SK-N-SH (cell line): ENCODE results near the gene SPRED3. TPM values are rescaled to one million over a fixed set of nuclear protein-coding genes. Genes with fewer than 3 reads are reported as not detected.

Source experiments
- CTCF ChIA-PET: fragments of 300-600, 350-600 bp; formaldehyde crosslinking; extraction: SDS; loops from one replicate; lab custom pipeline; 2021; lab: Yijun Ruan, JAX
- POLR2A ChIA-PET: fragments of 350-600 bp; sonication (Branson Sonifier 250); formaldehyde crosslinking; extraction: SDS; loops from one replicate; lab custom pipeline; 2020; ENCODE audit warnings: antibody characterized with exemption, inconsistent platforms; lab: Yijun Ruan, JAX
- DNase-seq: peaks from one replicate; pipeline ENCODE4 v3.0.0; 2012
- H2AFZ ChIP-seq: fragments of 200-600 bp; sonication (generic); 2 replicates; pipeline ENCODE4 v1.8.1; 2016; ENCODE audit warnings: antibody characterized with exemption, mild to moderate bottlenecking, low read depth
- H3F3A ChIP-seq: fragments of 200-600 bp; sonication (generic); replicated peaks from 2 replicates; pipeline ENCODE3; 2016; ENCODE audit warnings: antibody characterized with exemption, mild to moderate bottlenecking; ENCODE audit not compliant: insufficient read depth
- H3K27ac ChIP-seq, 2 experiments: fragments of 200-500 bp in 1 of 2; fragments of 200-600 bp in 1 of 2; sonication (Bioruptor generic) in 1 of 2; sonication (generic), shearing (Covaris generic) in 1 of 2; 2 replicates each; pipeline versions ENCODE4 v1.5.1 to v1.6.1; 2014 to 2016; ENCODE audit warnings: low read depth in 2 of 2, inconsistent platforms in 1 of 2, low read length in 1 of 2, mild to moderate bottlenecking in 1 of 2, mixed read lengths in 1 of 2
- H3K27me3 ChIP-seq: fragments of 200-600 bp; sonication (generic), shearing (Covaris generic); 2 replicates; pipeline ENCODE4 v1.6.1; 2016; ENCODE audit warnings: mixed run types; ENCODE audit not compliant: insufficient read depth
- H3K36me3 ChIP-seq, 2 experiments: fragments of 200-500 bp in 1 of 2; fragments of 200-600 bp in 1 of 2; sonication (Bioruptor generic) in 1 of 2; sonication (generic) in 1 of 2; replicated peaks in 1 of 2; 2 replicates each; pipeline versions ENCODE3 to v1.5.1; 2014 to 2016; ENCODE audit warnings: low read length in 1 of 2, mild to moderate bottlenecking in 1 of 2; ENCODE audit not compliant: insufficient read depth in 2 of 2, control insufficient read depth in 1 of 2
- H3K4me1 ChIP-seq, 2 experiments: fragments of 200-500 bp in 1 of 2; fragments of 200-600 bp in 1 of 2; sonication (Bioruptor generic) in 1 of 2; sonication (generic), shearing (Covaris generic) in 1 of 2; 2 replicates each; pipeline versions ENCODE4 v1.5.1 to v1.6.1; 2014 to 2016; ENCODE audit warnings: low read depth in 1 of 2, low read length in 1 of 2, mixed run types in 1 of 2; ENCODE audit not compliant: insufficient read depth in 2 of 2, control insufficient read depth in 1 of 2
- H3K4me2 ChIP-seq: fragments of 200-600 bp; sonication (generic), shearing (Covaris generic); 2 replicates; pipeline ENCODE4 v1.6.1; 2017; ENCODE audit warnings: mixed run types
- H3K4me3 ChIP-seq, 2 experiments: fragments of 200-500 bp in 1 of 2; fragments of 200-600 bp in 1 of 2; sonication (Bioruptor generic) in 1 of 2; sonication (generic), shearing (Covaris generic) in 1 of 2; 2 replicates each; pipeline versions ENCODE4 v1.5.1 to v1.8.1; 2014 to 2016; ENCODE audit warnings: low read depth in 2 of 2, inconsistent platforms in 1 of 2, low read length in 1 of 2, mild to moderate bottlenecking in 1 of 2, mixed read lengths in 1 of 2, moderate library complexity in 1 of 2
- H3K79me2 ChIP-seq: fragments of 200-600 bp; sonication (generic); 2 replicates; pipeline ENCODE4 v1.8.1; 2017; ENCODE audit warnings: mild to moderate bottlenecking; ENCODE audit not compliant: insufficient read depth
- H3K9ac ChIP-seq: fragments of 200-600 bp; sonication (generic); 2 replicates; pipeline ENCODE4 v1.6.1; 2017; ENCODE audit warnings: mixed run types
- H3K9me2 ChIP-seq: fragments of 200-600 bp; sonication (generic); 2 replicates; pipeline ENCODE4 v1.6.1; 2017; ENCODE audit warnings: mixed run types
- H3K9me3 ChIP-seq: fragments of 200-600 bp; sonication (generic); 2 replicates; pipeline ENCODE4 v1.6.1; 2017; ENCODE audit warnings: mixed run types, mild to moderate bottlenecking, moderate library complexity
- H4K20me1 ChIP-seq: fragments of 200-600 bp; sonication (generic); 2 replicates; pipeline ENCODE4 v1.6.1; 2017; ENCODE audit warnings: mild to moderate bottlenecking, mixed run types; ENCODE audit not compliant: insufficient read depth
- FOSL2 ChIP-seq: IDR thresholded peaks from 2 replicates; pipeline ENCODE4 v1.4.0; 2012; ENCODE audit warnings: low read depth, mild to moderate bottlenecking, moderate library complexity, borderline replicate concordance
- FOXM1 ChIP-seq: IDR thresholded peaks from 2 replicates; pipeline ENCODE4 v1.4.0; 2012; ENCODE audit warnings: low read depth, mild to moderate bottlenecking
- IRF3 ChIP-seq: fragments of 150-350 bp; IDR thresholded peaks from 2 replicates; pipeline ENCODE4 v1.6.1; 2016; ENCODE audit warnings: mild to moderate bottlenecking, low read depth, low read length
- POLR2AphosphoS5 ChIP-seq: IDR thresholded peaks from 2 replicates; pipeline ENCODE4 v1.6.1; 2012; ENCODE audit warnings: low read depth, low read length
- TAF1 ChIP-seq: IDR thresholded peaks from 2 replicates; pipeline ENCODE4 v1.6.1; 2012; ENCODE audit warnings: low read depth, mild to moderate bottlenecking, low read length, moderate library complexity, borderline replicate concordance
- TCF12 ChIP-seq: IDR thresholded peaks from 2 replicates; pipeline ENCODE4 v1.4.0; 2012
- WGBS: methylation state at CpG from one replicate; pipeline ENCODE4 v1.1.6; 2017; ENCODE audit warnings: low lambda C conversion rate; 5-methylcytosine and 5-hydroxymethylcytosine counted together
- polyA plus RNA-seq, 3 experiments: library from polyadenylated mRNA; depleted of rRNA; stranded (reverse); fragments of >200 nt; gene quantifications; 2 replicates each; pipeline ENCODE4 v1.2.3, GENCODE V29; 2012

SPRED3 gene
- polyA plus RNA-seq, 1 of the 3 experiments (the other 2 are of a cell fraction): 11.1 TPM

DNA sequence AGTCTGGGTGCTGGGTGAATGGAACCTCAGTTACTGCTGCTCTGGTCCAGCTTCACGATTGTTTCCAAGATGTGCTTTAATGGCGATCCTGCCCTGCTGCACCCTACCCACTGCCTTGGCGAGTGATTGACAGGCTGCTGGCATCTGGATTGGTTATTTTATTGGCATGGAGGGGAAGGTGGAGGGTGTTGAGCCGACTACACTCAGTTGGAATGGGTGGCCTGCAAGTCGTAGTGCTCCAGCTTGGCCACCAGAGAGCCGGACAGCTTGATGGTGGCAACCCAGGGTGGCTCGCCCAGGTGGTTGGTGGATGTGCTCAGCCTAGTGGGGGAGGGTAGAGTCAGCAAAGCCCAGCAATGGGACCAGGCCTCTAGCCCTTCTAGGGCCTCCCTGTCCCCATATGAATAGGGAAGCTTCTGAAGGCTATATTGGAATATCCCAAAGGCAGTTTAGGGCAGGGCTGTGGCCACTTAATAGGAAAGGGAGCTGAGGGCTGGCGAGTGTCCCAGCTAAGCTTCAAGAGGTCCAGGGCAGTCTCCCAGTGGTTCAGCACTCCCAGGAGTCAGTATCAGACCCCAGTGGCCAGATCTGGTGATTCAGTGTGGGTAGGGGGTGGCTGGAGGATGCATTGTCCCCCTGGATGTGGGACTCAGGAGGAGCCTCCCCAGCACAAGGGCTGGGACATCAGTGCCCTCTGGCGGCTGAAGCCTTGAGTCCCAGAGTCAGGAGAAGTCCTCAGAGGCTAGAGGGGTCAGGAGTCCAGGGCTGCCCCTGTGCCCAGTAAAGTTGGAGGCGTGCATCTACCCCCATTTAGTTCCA, 4.1 kb upstream of the SPRED3 start:
- H3K9me3 ChIP-seq: no peaks in the 10 kb centered on the region
- peaks cover 0 to 7% of the 10 kb centered on the region in 2 experiments; a peak in 1 of 4 replicates for H3K4me1 ChIP-seq
- peaks cover 14% of the 10 kb centered on the region; the same call in 1 of the 2 replicates for H3K79me2 ChIP-seq
- no peak overlapping the region for H2AFZ ChIP-seq
- H3K27ac ChIP-seq: no peak overlapping the region
- H3K4me3 ChIP-seq: no peak overlapping the region; a peak in 1 of 4 replicates
- CTCF ChIA-PET: interaction anchor here (1.5 to 1.8 kb wide), 3 partner anchors 9 to 482 kb away, joined by 3 to 8 read pairs (median 4); no protein-coding TSS in a partner anchor
- DNase-seq: no peak
- H4K20me1 ChIP-seq: 0 out of 2 replicates have a peak, but pooled peaks cover 7% of the 10 kb centered on the region
- WGBS: 72% methylated on average over 7 of the region's 10 CpGs
- peaks cover 10 to 37% of the 10 kb centered on the region in 2 experiments for H3K36me3 ChIP-seq
- no peak for TF ChIP-seq FOXM1
- TF ChIP-seq TAF1: no peak
- TF ChIP-seq IRF3: no peak
- TF ChIP-seq FOSL2: no peak
- H3K9ac ChIP-seq: no peak overlapping the region
- POLR2A ChIA-PET: interaction anchor here (1.5 kb wide), 1 partner anchor 8 kb away, joined by 6 read pairs; no protein-coding TSS in a partner anchor
- H3K27me3 ChIP-seq: no peaks in the 10 kb centered on the region
- H3F3A ChIP-seq: peaks cover 18% of the 10 kb centered on the region
- no peak overlapping the region for H3K4me2 ChIP-seq
- no peaks in the 10 kb centered on the region for H3K9me2 ChIP-seq

GRCh38 chr19:38385057-38385803, 3.3 kb upstream of the SPRED3 start:
- Histone ChIP-seq H3K36me3 (peaks cover 8 to 37% of the 10 kb centered on the region in 2 experiments), H3K4me1 (peaks cover 1 to 11% of the 10 kb centered on the region in 2 experiments; a peak in 1 of 4 replicates), H3K79me2 (peaks cover 13% of the 10 kb centered on the region), H4K20me1 (0 out of 2 replicates have a peak, but pooled peaks cover 5% of the 10 kb centered on the region), H3K4me2 (no peak overlapping the region), H2AFZ (no peak overlapping the region), H3K9me2 (no peaks in the 10 kb centered on the region), H3K9ac (no peak overlapping the region), H3K4me3 (no peak overlapping the region; a peak in 1 of 4 replicates), H3K27ac (no peak overlapping the region), H3K9me3 (no peaks in the 10 kb centered on the region), H3F3A (peaks cover 18% of the 10 kb centered on the region), H3K27me3 (no peaks in the 10 kb centered on the region)
- POLR2A ChIA-PET: interaction anchor here (0.9 to 1.5 kb wide), 2 partner anchors 9 to 11 kb away, joined by 3 to 6 read pairs; partner anchors contain the start of gene PSMD8
- WGBS: 99% methylated on average over 37 of the region's 40 CpGs
- no peak for TF ChIP-seq TCF12
- peak; percentile 25; the same call in 1 of the 2 replicates for TF ChIP-seq POLR2AphosphoS5
- no peak for DNase-seq
- CTCF ChIA-PET: interaction anchor here (1.5 to 1.8 kb wide), 2 partner anchors 9 to 152 kb away, joined by 4 to 8 read pairs; no protein-coding TSS in a partner anchor
